Bone marrow (tissue), 2 donors: ENCODE results near the gene PRDM15.

Source experiments
- DNase-seq, 2 donors: peaks; one replicate each; lab custom pipeline; 2025; lab: John Stamatoyannopoulos, UW

PRDM15 gene

GRCh38 chr21:41863439-41863740, 15.8 kb downstream of the PRDM15 start:
- no peak for DNase-seq

DNA sequence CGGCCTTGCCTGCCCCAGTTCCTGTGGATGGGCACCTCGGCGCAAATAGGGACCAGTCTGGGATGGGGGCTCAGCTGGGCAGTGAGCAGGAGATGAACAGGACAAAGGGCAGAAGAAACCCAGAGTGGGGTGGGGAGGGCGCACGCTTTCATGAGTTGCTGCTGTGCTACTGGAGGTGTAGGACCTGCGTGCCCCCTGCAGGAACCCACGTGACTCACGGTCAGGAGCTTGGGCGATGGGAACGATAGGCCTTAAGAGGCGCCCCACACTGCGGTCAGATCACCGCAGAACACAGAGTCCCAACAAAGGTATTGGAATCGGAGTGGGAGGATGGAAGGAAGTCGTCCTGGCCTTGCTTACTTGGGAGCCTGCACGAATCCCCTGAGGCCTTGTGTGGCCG, 17.2 kb downstream of the PRDM15 start:
- no peak for DNase-seq

GRCh38 chr21:41861255-41861654, 17.9 kb downstream of the PRDM15 start:
- DNase-seq: no peak

DNA sequence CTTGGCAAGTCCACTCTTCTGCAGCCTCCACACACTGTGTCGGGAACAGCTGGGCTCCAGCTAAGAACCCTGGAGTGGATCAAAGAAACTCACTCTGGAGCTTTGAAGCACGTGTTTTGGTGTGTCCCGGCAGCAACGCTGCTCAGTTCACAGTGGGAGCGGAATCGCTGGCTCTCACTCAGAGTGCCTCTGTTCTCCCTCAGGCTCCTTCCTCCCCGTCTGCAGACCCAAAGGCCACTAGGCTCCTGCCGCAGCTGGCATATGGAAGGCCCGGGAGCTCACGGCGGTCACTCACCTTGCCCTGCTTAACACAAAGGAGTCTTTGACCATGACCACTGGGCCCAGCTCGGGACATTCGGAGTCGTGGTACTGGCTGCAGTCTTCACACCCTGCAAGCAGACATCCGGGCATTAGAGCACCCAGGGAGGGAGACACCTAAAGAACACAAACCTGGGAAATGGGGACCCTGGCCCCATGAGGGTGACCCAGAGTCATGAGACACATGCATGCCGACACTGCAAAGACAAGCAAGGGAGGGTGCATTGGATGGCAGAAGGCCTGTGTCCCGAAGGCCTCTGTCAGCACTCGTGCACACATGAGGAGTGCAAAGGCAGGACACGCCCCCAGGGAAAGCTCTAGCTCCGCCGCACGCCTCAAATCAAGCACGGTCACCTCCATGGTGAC, 19.7 kb downstream of the PRDM15 start:
- DNase-seq: no peak

- no peak for DNase-seq
Observed at GRCh38 chr21:41858466-41859296, 20.5 kb downstream of the PRDM15 start.

DNA sequence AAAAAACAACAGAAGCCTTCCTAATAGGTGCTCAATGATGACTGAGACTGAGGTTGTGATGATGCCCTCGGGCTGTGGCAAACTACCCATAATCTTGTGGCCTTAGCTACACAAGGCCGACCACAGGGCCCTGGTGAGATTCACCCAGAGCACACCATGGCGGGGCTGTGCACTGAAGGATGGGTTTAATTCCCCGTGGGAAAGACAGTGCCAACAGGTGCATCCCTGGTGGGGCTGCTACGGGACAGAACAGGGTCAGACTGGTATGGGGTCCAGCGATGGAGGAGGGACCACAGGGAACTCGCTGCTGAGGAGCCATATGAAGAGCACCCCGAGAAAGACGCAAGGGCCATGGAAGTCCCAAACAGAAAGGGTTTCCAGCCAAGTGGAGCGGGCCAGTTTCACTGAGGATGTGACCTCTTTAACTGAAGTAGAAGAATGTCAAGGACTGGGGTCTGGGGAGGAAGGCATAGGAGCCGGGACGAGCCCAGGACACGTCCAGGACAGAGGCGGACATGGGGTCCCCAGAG, 21.3 kb downstream of the PRDM15 start:
- DNase-seq: no peak

- DNase-seq: no peak
Observed at GRCh38 chr21:41856572-41856971, 22.6 kb downstream of the PRDM15 start.

DNA sequence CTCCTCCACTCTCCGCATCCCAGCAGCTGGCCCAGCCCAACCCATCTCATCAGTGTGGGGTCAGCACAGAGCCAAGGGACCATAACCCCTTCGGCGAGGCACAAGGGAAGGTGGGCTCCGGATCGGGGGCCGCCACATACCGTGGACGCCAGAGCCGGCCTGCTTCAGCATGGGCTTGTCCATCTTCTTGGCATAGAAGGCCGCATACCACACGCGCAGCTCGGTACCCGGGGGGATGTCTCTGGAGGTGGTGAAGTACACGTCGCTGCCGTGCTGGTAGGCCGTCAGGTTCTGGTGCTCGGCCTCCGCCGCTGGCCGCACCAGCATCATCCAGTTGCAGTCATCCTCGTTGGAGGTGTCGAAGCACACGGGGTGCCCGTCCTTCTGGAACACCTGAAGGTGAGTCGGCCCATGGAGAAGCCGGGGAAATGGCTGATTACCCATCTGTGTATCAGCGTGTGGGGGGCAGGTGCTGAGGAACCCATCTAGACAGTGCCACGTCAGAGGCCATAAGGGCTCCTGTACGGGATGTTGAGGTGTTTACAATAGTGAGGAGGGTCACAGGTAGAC, 24.6 kb downstream of the PRDM15 start:
- no peak for DNase-seq

- DNase-seq: no peak
Observed at GRCh38 chr21:41852929-41853320, 26.2 kb downstream of the PRDM15 start.

DNA sequence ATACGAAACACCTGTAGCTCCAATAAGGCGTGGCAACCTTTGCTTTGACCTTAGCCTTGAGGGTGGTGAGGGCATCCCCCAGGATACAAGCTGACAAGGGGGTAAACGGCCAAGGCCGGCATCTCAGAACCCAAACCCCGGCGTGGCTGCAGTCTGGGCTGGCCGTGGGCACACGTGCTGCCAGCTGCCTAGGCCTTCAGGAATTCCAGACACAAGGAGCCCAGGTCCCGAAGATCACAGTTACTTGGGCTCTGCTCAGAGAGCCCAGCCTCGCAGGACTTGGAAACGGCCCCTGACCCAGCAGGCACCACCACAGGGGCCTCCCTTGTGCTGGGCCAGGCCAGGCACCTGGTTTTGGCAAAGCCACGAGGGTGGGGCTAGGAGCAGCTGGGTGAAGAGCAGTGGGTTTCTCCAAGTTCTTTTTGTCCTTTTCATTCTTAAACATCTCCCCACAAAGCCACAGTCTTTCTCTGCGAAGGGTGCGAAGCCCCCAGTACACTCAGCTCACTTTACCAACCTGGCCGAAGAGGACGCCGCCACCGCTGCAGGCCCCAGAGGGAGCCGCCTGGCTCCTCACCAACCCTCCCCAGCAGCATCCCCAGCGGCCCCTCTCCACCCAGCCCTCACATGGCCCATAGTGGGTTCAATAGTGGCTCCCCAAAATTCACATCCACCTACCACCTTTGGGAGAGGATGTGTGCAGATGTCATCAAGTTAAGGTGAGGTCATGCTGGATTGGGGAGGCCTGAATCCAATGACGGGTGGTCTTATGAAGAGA, 26.8 kb downstream of the PRDM15 start:
- no peak for DNase-seq

GRCh38 chr21:41851090-41851790, 27.9 kb downstream of the PRDM15 start:
- DNase-seq: no peak

DNA sequence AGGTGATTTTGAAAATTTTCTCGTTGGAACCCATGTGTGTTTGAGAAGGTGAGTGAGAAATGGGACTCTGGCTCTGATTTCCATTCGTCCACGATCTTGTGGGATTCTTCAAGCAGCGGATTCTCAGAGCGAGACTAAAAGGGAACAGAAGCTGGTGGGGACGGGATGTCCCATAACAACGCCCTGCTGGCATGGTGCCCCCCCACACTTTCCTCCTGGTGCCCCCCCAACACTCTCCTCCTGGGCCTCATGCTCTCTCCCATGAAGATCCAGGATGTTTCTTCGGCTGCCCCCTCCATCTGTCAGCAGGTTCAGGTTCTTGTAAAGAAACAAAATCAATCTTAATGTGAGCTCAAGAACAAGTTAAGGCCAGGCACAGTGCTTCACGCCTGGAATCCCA, 29.1 kb downstream of the PRDM15 start:
- DNase-seq: no peak

- DNase-seq: no peak
Observed at GRCh38 chr21:41848958-41849580, 30.1 kb downstream of the PRDM15 start.

GRCh38 chr21:41848533-41848932, 30.6 kb downstream of the PRDM15 start:
- no peak for DNase-seq

GRCh38 chr21:41847066-41847804, 31.9 kb downstream of the PRDM15 start:
- DNase-seq: no peak

DNA sequence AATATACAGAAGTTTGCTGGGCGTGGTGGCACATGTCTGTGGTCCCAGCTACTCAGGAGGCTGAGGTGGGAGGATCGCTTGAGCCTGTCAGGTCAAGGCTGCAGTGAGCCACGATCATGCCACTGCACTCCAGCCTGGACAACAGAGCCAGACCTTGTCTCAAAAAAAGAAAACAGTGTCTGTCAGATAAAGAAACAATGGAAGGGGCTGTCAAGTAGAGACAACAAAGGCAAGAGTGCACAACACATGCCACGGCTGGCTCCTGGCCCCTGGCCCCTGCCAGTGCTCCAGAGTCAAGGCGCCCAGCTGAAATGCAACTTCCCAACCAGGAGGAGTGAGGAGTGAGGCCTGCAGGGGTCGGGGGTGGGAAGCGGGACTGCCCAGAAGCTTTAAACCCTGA, 32.6 kb downstream of the PRDM15 start:
- no peak for DNase-seq

- DNase-seq: no peak
Observed at GRCh38 chr21:41846033-41846317, 33.2 kb downstream of the PRDM15 start.

- DNase-seq: no peak
Observed at GRCh38 chr21:41845310-41846032, 33.7 kb downstream of the PRDM15 start.

DNA sequence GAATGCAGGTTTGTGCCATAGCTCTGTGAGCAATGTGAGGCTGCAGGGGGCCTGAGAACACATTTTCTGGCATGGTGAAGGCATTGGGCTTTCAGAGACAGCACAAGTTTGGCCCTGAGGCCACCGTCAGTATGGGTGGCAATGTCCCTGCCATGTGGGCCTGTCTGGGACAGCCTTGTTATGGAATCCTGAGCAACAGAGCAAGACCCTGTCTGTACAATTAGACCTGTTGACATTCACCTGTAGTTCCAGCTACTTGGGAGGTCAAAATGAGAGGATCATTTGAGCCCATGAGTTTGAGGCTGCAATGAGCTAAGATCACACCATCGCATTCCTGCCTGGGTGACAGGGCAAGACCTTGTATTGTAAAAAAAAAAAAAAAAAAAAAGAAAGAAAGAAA, 35.6 kb downstream of the PRDM15 start:
- no peak for DNase-seq

DNA sequence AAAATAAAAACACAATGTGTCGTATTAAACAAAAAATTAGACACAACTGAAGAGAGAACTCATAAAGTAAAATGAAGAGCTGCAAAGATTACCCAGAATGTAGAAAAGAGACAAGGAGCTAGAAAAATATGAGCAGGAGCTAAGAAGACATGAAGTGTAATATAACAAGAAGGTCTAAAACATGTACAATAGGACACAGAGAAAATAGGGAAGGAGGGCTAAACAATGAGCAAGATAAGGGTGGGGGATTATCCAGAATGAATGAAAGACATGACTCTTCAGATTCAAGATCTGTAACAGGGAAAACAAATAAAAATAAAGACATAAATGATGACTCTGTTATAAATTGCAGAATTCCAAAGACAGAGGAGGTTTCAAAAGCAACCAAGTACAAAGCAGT, 38.3 kb downstream of the PRDM15 start:
- no peak for DNase-seq
